ENCODE results near the gene SLC6A4.
"Not testable (repeated sequence)": the region's sequence is repeated elsewhere in the genome, so short reads cannot be mapped to it uniquely, and the experiment has no call there.

The SLC6A4 gene

DNA sequence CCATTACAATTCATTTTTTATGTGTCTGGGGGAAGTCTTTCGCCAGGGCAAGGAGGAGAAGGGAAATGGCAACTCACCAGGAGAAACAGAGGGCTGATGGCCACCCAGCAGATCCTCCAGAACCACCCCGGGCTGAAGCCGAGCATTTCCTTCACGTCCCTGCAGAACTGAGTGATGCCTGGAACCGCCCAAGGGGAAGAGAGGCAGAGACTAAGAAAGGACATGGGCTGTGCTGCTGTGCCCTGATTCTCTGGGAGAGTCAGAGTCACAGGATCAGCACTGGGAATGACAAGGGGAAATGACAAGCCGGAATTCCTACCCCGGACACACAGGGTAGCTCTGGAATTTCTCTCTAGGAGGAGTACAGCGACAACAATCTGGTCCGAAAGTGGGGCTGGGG, 27.8 kb downstream of the SLC6A4 start:
- DNase-seq (ENCODE audit: low read depth), result no peak
- TF ChIP-seq, protein P1, sequence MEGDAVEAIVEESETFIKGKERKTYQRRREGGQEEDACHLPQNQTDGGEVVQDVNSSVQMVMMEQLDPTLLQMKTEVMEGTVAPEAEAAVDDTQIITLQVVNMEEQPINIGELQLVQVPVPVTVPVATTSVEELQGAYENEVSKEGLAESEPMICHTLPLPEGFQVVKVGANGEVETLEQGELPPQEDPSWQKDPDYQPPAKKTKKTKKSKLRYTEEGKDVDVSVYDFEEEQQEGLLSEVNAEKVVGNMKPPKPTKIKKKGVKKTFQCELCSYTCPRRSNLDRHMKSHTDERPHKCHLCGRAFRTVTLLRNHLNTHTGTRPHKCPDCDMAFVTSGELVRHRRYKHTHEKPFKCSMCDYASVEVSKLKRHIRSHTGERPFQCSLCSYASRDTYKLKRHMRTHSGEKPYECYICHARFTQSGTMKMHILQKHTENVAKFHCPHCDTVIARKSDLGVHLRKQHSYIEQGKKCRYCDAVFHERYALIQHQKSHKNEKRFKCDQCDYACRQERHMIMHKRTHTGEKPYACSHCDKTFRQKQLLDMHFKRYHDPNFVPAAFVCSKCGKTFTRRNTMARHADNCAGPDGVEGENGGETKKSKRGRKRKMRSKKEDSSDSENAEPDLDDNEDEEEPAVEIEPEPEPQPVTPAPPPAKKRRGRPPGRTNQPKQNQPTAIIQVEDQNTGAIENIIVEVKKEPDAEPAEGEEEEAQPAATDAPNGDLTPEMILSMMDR (IDR thresholded peaks at IDR 0.05; ENCODE audit: insufficient read depth, low read depth, low read length, missing control alignments), result no peak

GRCh38 chr17:30203471-30203981, 32.0 kb downstream of the SLC6A4 start:
- no peak for DNase-seq (ENCODE audit: low read depth)
- TF ChIP-seq, protein P1 (IDR thresholded peaks at IDR 0.05; ENCODE audit: insufficient read depth, low read depth, low read length, missing control alignments), result no peak
- H3K4me3 ChIP-seq (ENCODE audit: low read length), result no peak overlapping the region

More for the DNA sequence above, 27.8 kb downstream of the SLC6A4 start:
- H3K4me3 ChIP-seq (ENCODE audit: low read length), result no peak overlapping the region

DNA sequence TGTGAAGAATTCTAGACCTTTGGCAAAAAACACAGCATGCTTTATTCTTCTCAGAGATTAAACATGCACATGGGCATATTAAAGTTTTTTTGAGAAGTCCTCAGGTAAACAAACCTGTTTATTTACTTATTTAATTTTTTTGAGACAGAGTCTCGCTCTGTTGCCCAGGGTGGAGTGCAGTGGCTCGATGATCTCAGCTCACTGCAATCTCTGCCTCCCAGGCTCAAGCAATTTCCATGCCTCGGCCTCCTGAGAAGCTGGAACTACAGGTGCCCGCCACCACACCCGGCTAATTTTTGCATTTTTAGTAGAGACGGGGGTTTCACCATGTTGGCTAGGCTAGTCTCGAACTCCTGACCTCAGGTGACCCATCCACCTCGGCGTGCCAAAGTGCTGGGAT, 34.8 kb downstream of the SLC6A4 start:
- H3K4me3 ChIP-seq (ENCODE audit: low read length); DNase-seq (ENCODE audit: low read depth): not testable (repeated sequence)

DNA sequence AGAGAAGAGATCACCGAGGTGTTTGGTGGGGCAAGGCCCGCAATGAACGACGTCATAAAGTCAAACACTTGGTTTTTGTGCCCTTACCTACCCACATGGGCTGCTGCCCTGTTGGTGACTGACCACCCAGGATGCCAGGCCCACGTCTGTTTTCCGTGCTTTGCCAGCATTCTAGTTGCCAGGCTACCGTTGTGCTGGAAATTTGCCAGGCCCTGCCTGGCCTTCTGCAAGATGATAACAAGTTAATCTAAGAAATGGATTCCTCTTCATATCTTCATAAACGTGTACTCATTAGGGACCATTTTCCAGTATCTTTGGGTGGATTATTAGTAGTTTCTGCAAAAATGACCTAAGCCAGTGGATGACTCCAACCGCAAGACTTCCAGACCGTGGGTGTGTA, 35.4 kb downstream of the SLC6A4 start:
- TF ChIP-seq, protein P1 (IDR thresholded peaks at IDR 0.05; ENCODE audit: insufficient read depth, low read depth, low read length, missing control alignments), result no peak
- H3K4me3 ChIP-seq (ENCODE audit: low read length), result no peak overlapping the region
- DNase-seq (ENCODE audit: low read depth), result no peak

GRCh38 chr17:30199600-30199999, 35.9 kb downstream of the SLC6A4 start:
- TF ChIP-seq, protein P1 (IDR thresholded peaks at IDR 0.05; ENCODE audit: insufficient read depth, low read depth, low read length, missing control alignments), result no peak
- peak; percentile 20 for DNase-seq (ENCODE audit: low read depth)
- H3K4me3 ChIP-seq (ENCODE audit: low read length), result no peak overlapping the region

DNA sequence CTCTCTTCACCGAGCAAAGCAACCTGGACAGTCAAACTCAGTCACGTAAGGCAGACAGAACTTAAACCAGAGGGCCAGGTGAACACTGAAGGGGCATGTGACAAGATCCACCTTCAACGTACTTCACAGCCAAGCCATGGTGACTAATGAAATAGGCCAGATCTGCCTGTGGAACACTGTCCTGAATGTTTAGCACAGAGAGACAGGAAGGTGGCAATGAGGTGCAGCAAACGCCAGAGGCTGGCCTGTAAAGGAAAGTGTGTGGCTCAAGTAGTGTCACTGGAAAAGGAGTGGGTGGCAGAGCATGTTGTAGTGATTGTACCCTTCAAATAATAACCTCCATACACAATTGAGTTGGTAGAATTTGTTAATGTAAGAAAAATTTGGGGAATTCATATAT, 38.1 kb downstream of the SLC6A4 start:
- TF ChIP-seq, protein P1 (IDR thresholded peaks at IDR 0.05; ENCODE audit: insufficient read depth, low read depth, low read length, missing control alignments), result no peak
- no peak overlapping the region for H3K4me3 ChIP-seq (ENCODE audit: low read length)
- DNase-seq (ENCODE audit: low read depth), result no peak

- no peak overlapping the region for H3K4me3 ChIP-seq (ENCODE audit: low read length)
- TF ChIP-seq, protein P1 (IDR thresholded peaks at IDR 0.05; ENCODE audit: insufficient read depth, low read depth, low read length, missing control alignments), result no peak
- DNase-seq (ENCODE audit: low read depth), result no peak
Measured at GRCh38 chr17:30196504-30196903, 39.0 kb downstream of the SLC6A4 start.
